GM13977 (cell line): ENCODE measurements around the gene HIP1.
"Not testable (repeated sequence)": the region's sequence is repeated elsewhere in the genome, so short reads cannot be mapped to it uniquely, and the experiment has no call there.

Source experiments
- DNase-seq: peaks from one replicate; pipeline ENCODE4 v3.0.0; 2012; ENCODE audit warnings: low spot score
- in situ Hi-C: fragments of 300-500 bp; cut with MboI; formaldehyde crosslinking; loops from one replicate; pipeline ENCODE4 v1.12.0; 2022; ENCODE audit warnings: low sequenced_read_pairs, low pct_unique_long_range_greater_than_20kb, mixed read lengths, inconsistent platforms; ENCODE audit not compliant: unreplicated experiment
- TF ChIP-seq, protein P1 (sequence below): IDR thresholded peaks from 2 replicates; pipeline ENCODE4 v1.5.1; 2012; ENCODE audit warnings: mild to moderate bottlenecking, control low read depth; ENCODE audit not compliant: insufficient read depth; ENCODE audit errors: extremely low read depth, missing control alignments

The HIP1 gene

GRCh38 chr7:75694638-75695399 is 43.9 kb downstream of the HIP1 start:
- DNase-seq, result peak; percentile 2
- in situ Hi-C loops, result no loop called here
- TF ChIP-seq, protein P1, sequence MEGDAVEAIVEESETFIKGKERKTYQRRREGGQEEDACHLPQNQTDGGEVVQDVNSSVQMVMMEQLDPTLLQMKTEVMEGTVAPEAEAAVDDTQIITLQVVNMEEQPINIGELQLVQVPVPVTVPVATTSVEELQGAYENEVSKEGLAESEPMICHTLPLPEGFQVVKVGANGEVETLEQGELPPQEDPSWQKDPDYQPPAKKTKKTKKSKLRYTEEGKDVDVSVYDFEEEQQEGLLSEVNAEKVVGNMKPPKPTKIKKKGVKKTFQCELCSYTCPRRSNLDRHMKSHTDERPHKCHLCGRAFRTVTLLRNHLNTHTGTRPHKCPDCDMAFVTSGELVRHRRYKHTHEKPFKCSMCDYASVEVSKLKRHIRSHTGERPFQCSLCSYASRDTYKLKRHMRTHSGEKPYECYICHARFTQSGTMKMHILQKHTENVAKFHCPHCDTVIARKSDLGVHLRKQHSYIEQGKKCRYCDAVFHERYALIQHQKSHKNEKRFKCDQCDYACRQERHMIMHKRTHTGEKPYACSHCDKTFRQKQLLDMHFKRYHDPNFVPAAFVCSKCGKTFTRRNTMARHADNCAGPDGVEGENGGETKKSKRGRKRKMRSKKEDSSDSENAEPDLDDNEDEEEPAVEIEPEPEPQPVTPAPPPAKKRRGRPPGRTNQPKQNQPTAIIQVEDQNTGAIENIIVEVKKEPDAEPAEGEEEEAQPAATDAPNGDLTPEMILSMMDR, result no peak

- DNase-seq, in situ Hi-C loops: not testable (repeated sequence)
These were observed 45.1 kb downstream of the HIP1 start for GRCh38 chr7:75693668-75694067.

- in situ Hi-C loops, result no loop called here
- DNase-seq, result no peak
- TF ChIP-seq, protein P1, result no peak
These were observed 46.8 kb downstream of the HIP1 start for GRCh38 chr7:75691793-75692543.

- in situ Hi-C loops, result no loop called here
- no peak for DNase-seq
- TF ChIP-seq, protein P1, result no peak
These were observed 48.6 kb downstream of the HIP1 start for GRCh38 chr7:75690121-75690523.

- in situ Hi-C loops, result no loop called here
- TF ChIP-seq, protein P1, result no peak
These were observed 49.3 kb downstream of the HIP1 start for GRCh38 chr7:75689246-75690099.

GRCh38 chr7:75688200-75689136 is 50.3 kb downstream of the HIP1 start:
- TF ChIP-seq, protein P1, result no peak
- peak; percentile 50 for DNase-seq
- in situ Hi-C loops, result no loop called here

More at GRCh38 chr7:75689246-75690099, 49.3 kb downstream of the HIP1 start:
- no peak for DNase-seq
